ENCODE measurements around the gene OR2T2. TPM values are rescaled to one million over a fixed set of nuclear protein-coding genes. Genes with fewer than 3 reads are reported as not detected.
"Not testable (repeated sequence)": the region's sequence is repeated elsewhere in the genome, so short reads cannot be mapped to it uniquely, and the experiment has no call there.

Gene OR2T2
- total RNA-seq, 1 experiment from 2014 or later, result not detected

GRCh38 chr1:248475660-248476059 lies 30.2 kb downstream of the OR2T2 start:
- H3K36me3 ChIP-seq (ENCODE audit: control insufficient read depth, insufficient read depth, low read length); BruUV-seq (replicated peaks); DNase-seq (ENCODE audit: low read depth, low spot score); H3K4me1 ChIP-seq (ENCODE audit: control insufficient read depth, insufficient read depth, low read length); intact Hi-C loops (cut with micrococcal nuclease; ENCODE audit: unreplicated experiment); ATAC-seq; in situ Hi-C loops (cut with HindIII; ENCODE audit: low pct_unique_long_range_greater_than_20kb, low sequenced_read_pairs); H3K27me3 ChIP-seq (ENCODE audit: control insufficient read depth, insufficient read depth, low read length); CTCF ChIA-PET; POLR2A ChIA-PET; H3K27ac ChIP-seq (ENCODE audit: low read length); H3K4me3 ChIP-seq (ENCODE audit: low read depth in 2 of 2, low read length in 2 of 2); H3K9me3 ChIP-seq (ENCODE audit: control insufficient read depth, insufficient read depth, low read depth, low read length): not testable (repeated sequence)

- in situ Hi-C loops (cut with HindIII; ENCODE audit: low pct_unique_long_range_greater_than_20kb, low sequenced_read_pairs); H3K36me3 ChIP-seq (ENCODE audit: control insufficient read depth, insufficient read depth, low read length); DNase-seq (ENCODE audit: low read depth, low spot score); H3K4me1 ChIP-seq (ENCODE audit: control insufficient read depth, insufficient read depth, low read length); CTCF ChIA-PET; BruUV-seq (replicated peaks); H3K4me3 ChIP-seq (ENCODE audit: low read depth in 2 of 2, low read length in 2 of 2); ATAC-seq; H3K9me3 ChIP-seq (ENCODE audit: control insufficient read depth, insufficient read depth, low read depth, low read length); H3K27me3 ChIP-seq (ENCODE audit: control insufficient read depth, insufficient read depth, low read length); intact Hi-C loops (cut with micrococcal nuclease; ENCODE audit: unreplicated experiment); POLR2A ChIA-PET; H3K27ac ChIP-seq (ENCODE audit: low read length): not testable (repeated sequence)
Observed at GRCh38 chr1:248481686-248482579, 36.5 kb downstream of the OR2T2 start.

- DNase-seq (ENCODE audit: low read depth, low spot score); H3K4me3 ChIP-seq (ENCODE audit: low read depth in 2 of 2, low read length in 2 of 2); in situ Hi-C loops (cut with HindIII; ENCODE audit: low pct_unique_long_range_greater_than_20kb, low sequenced_read_pairs); CTCF ChIA-PET; POLR2A ChIA-PET; H3K36me3 ChIP-seq (ENCODE audit: control insufficient read depth, insufficient read depth, low read length); H3K4me1 ChIP-seq (ENCODE audit: control insufficient read depth, insufficient read depth, low read length); BruUV-seq (replicated peaks); H3K27ac ChIP-seq (ENCODE audit: low read length); ATAC-seq; H3K27me3 ChIP-seq (ENCODE audit: control insufficient read depth, insufficient read depth, low read length); H3K9me3 ChIP-seq (ENCODE audit: control insufficient read depth, insufficient read depth, low read depth, low read length); intact Hi-C loops (cut with micrococcal nuclease; ENCODE audit: unreplicated experiment): not testable (repeated sequence)
Observed at GRCh38 chr1:248488289-248488688, 42.9 kb downstream of the OR2T2 start, which contains the start of gene OR2T5. Gene OR2T5 (plus strand): TSS chr1:248488589. CDS start chr1:248488589, 0 bp downstream.

- ATAC-seq, result not testable (repeated sequence)
Observed at GRCh38 chr1:248496661-248497060, 51.2 kb downstream of the OR2T2 start.

GRCh38 chr1:248500305-248501035 lies 55.0 kb downstream of the OR2T2 start:
- H3K27ac ChIP-seq (ENCODE audit: low read length); CTCF ChIA-PET; H3K4me1 ChIP-seq (ENCODE audit: control insufficient read depth, insufficient read depth, low read length); H3K4me3 ChIP-seq (ENCODE audit: low read depth in 2 of 2, low read length in 2 of 2); intact Hi-C loops (cut with micrococcal nuclease; ENCODE audit: unreplicated experiment); H3K27me3 ChIP-seq (ENCODE audit: control insufficient read depth, insufficient read depth, low read length); POLR2A ChIA-PET; H3K36me3 ChIP-seq (ENCODE audit: control insufficient read depth, insufficient read depth, low read length); H3K9me3 ChIP-seq (ENCODE audit: control insufficient read depth, insufficient read depth, low read depth, low read length); in situ Hi-C loops (cut with HindIII; ENCODE audit: low pct_unique_long_range_greater_than_20kb, low sequenced_read_pairs); ATAC-seq; BruUV-seq (replicated peaks); DNase-seq (ENCODE audit: low read depth, low spot score): not testable (repeated sequence)

More at GRCh38 chr1:248496661-248497060, 51.2 kb downstream of the OR2T2 start:
- H3K4me1 ChIP-seq (ENCODE audit: control insufficient read depth, insufficient read depth, low read length); POLR2A ChIA-PET; H3K27ac ChIP-seq (ENCODE audit: low read length); H3K4me3 ChIP-seq (ENCODE audit: low read depth in 2 of 2, low read length in 2 of 2); CTCF ChIA-PET; intact Hi-C loops (cut with micrococcal nuclease; ENCODE audit: unreplicated experiment); H3K27me3 ChIP-seq (ENCODE audit: control insufficient read depth, insufficient read depth, low read length); in situ Hi-C loops (cut with HindIII; ENCODE audit: low pct_unique_long_range_greater_than_20kb, low sequenced_read_pairs); H3K36me3 ChIP-seq (ENCODE audit: control insufficient read depth, insufficient read depth, low read length); DNase-seq (ENCODE audit: low read depth, low spot score); H3K9me3 ChIP-seq (ENCODE audit: control insufficient read depth, insufficient read depth, low read depth, low read length); BruUV-seq (replicated peaks): not testable (repeated sequence)

Other genes with a start within 250 kb of the OR2T2 start
- gene OR2M3, start 248.4 kb upstream of the OR2T2 start, total RNA-seq (2021; ENCODE audit: unreplicated experiment), result not detected
- not detected for gene OR2M4, start 214.2 kb upstream of the OR2T2 start, total RNA-seq (2021; ENCODE audit: unreplicated experiment)
- gene OR2T33, start 167.7 kb upstream of the OR2T2 start, total RNA-seq (2021; ENCODE audit: unreplicated experiment), result not detected
- gene OR2T12, start 142.2 kb upstream of the OR2T2 start, total RNA-seq (2021; ENCODE audit: unreplicated experiment), result not detected
- not detected for gene OR2M7, start 121.1 kb upstream of the OR2T2 start, total RNA-seq (2021; ENCODE audit: unreplicated experiment)
- gene OR14C36, start 96.9 kb upstream of the OR2T2 start, total RNA-seq (2021; ENCODE audit: unreplicated experiment), result not detected
- not detected for gene OR2T4, start 84.0 kb upstream of the OR2T2 start, total RNA-seq (2021; ENCODE audit: unreplicated experiment)
- not detected for gene OR2T6, start 69.9 kb upstream of the OR2T2 start, total RNA-seq (2021; ENCODE audit: unreplicated experiment)
- not detected for gene OR2T1, start 42.6 kb upstream of the OR2T2 start, total RNA-seq (2021; ENCODE audit: unreplicated experiment)
- gene OR2T3, start 27.7 kb downstream of the OR2T2 start, total RNA-seq (2021; ENCODE audit: unreplicated experiment), result not detected
- not detected for gene OR2T5, start 43.0 kb downstream of the OR2T2 start, total RNA-seq (2021; ENCODE audit: unreplicated experiment)
- not detected for gene OR2G6, start 62.4 kb downstream of the OR2T2 start, total RNA-seq (2021; ENCODE audit: unreplicated experiment)
- gene OR2T29, start 117.1 kb downstream of the OR2T2 start, total RNA-seq (2021; ENCODE audit: unreplicated experiment), result not detected
- not detected for gene OR2T34, start 129.1 kb downstream of the OR2T2 start, total RNA-seq (2021; ENCODE audit: unreplicated experiment)
- gene OR2T10, start 152.1 kb downstream of the OR2T2 start, total RNA-seq (2021; ENCODE audit: unreplicated experiment), result not detected
- gene OR2T11, start 189.5 kb downstream of the OR2T2 start, total RNA-seq (2021; ENCODE audit: unreplicated experiment), result not detected
- gene OR2T35, start 199.6 kb downstream of the OR2T2 start, total RNA-seq (2021; ENCODE audit: unreplicated experiment), result not detected
- gene OR2T27, start 209.9 kb downstream of the OR2T2 start, total RNA-seq (2021; ENCODE audit: unreplicated experiment), result not detected